Smooth muscle cell of the brain vasculature (primary cell): ENCODE data around the gene CYFIP1.
A peak's percentile ranks its signal among the peaks of the same experiment; 100 is the strongest.

Source experiments
- DNase-seq: peaks from one replicate; pipeline ENCODE4 v3.0.0-alpha.2; 2012; ENCODE audit warnings: low read depth, low spot score

The CYFIP1 gene

DNA sequence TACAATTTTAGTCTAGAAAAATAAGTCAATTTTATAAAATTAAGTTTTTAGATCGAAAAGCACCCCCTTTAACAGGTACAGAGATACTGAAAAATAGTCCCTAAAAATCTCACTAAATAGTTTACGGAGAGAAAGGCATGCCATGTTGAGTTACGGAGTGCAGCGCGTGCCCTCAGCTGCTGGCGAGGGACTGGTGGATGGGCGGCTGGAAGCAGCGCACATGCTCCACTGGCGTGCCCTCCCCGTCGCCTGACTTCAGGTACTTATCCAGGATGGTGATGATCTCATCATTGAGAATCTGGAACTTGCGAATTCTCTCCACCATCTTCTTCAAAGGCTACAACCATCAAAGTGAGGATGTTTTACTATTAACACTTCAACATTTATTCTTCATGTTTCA is 110.3 kb downstream of the CYFIP1 start:
- no peak for DNase-seq

- no peak for DNase-seq
These were observed 111.2 kb downstream of the CYFIP1 start for GRCh38 chr15:22868928-22869327.

DNA sequence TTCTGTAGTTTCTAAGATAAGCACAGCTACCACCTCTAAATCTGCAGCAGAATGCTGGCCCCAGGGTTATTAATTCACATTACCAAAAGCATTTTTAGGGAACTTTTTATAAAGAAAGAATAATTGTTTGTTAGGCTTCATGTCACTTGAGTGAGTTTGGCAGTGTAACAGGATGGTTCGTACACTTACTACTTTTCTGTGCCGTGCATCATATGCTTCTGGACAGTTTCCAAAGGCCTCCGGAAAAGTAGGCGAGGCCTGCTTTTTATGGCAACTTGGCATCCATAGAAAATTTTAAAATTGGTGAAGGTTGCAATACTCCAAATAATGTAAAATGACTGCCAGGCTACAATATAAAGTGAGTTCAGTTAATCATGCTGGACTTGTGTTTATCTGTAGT is 111.7 kb downstream of the CYFIP1 start:
- no peak for DNase-seq

- no peak for DNase-seq
These were observed 112.3 kb downstream of the CYFIP1 start for GRCh38 chr15:22867886-22868285.

DNA sequence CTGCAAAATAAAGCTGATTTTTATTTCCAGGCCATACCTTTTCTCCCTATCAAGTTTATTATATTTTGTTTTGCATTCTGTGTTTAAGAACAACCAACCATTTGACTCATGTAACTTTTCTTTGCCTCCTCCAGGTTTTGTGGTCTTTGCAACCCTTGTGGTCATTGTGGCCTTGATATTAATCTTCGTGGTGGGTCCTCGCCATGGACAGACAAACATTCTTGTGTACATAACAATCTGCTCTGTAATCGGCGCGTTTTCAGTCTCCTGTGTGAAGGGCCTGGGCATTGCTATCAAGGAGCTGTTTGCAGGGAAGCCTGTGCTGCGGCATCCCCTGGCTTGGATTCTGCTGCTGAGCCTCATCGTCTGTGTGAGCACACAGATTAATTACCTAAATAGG is 114.1 kb downstream of the CYFIP1 start:
- DNase-seq = no peak

- DNase-seq = no peak
These were observed 116.8 kb downstream of the CYFIP1 start for GRCh38 chr15:22863356-22863755.

GRCh38 chr15:22861161-22861560 is 119.0 kb downstream of the CYFIP1 start:
- DNase-seq = no peak

DNA sequence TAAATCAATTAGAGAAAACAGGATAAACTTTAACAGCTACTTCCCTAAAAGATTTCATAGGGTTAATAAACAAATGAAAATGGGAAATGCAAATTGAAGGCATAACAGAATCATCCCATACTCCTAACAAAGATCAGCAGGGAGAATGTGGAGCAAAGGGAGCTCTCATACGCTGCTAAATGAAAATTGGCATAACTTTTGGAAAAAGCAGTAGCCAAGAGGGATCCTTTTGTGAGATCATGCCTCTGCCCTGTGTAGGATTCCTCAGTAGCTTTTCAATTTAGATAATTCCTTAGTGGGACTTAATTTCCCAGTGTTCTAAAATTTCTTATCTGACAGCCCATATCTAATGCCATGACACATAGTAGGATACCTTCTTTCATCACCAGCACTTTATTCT is 123.5 kb downstream of the CYFIP1 start:
- DNase-seq = no peak

GRCh38 chr15:22855791-22856190 is 124.4 kb downstream of the CYFIP1 start:
- DNase-seq = no peak

- DNase-seq = no peak
These were observed 128.7 kb downstream of the CYFIP1 start for GRCh38 chr15:22851513-22851912.

GRCh38 chr15:22850055-22850454 is 130.1 kb downstream of the CYFIP1 start:
- no peak for DNase-seq

DNA sequence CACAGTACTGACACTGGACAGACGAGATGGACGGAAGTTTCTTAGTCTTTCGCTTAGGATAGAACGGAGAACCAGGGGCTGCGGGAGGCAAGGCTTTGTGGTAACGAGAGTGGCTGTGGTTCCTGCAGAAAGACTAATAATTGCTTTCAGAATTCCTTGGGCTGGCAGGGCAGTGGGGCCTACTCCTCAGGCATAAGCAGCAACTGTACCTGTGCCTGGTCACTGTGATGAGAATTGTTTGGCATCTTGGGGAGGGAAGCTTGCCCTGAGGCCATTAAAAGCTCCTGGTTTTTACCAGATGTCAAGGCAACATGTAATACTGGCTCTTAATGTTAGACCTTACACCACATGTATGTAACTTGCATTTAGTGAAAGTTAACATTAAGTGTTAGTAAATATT is 134.1 kb downstream of the CYFIP1 start:
- no peak for DNase-seq

DNA sequence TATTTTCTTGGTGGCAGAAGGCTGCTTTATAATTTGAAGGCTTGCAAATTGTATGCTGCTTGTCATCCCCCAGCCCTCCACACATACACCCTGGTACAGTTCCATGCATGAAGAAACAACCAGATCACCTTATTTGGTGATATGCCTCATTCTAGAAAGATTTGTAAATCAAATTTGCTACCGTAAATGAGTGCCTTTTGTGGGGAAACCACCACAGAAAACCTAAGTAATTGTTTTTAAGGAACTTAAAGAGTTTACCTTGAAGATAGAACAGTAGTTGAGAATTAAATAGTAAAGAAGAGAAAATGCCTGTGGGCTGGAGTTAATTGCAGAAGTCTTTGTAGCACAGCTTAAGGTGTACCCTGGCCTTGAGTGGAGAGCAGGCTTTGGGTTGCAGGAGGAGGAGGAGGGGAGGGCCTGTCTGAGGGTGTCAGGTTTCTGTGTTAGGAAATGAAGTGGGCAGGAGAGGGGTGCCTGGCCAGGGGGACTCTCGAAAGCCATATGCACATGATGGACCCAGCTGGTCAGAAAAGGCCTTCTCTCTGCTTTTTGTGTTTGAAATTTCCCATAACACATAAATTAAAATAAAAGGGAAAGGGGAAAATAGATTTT is 134.8 kb downstream of the CYFIP1 start:
- DNase-seq = no peak

GRCh38 chr15:22844421-22845288 is 135.5 kb downstream of the CYFIP1 start:
- no peak for DNase-seq

GRCh38 chr15:22839046-22839695 is 141.0 kb downstream of the CYFIP1 start:
- DNase-seq = no peak

- DNase-seq = peak; percentile 97
These were observed 141.7 kb downstream of the CYFIP1 start, which contains the start of gene NIPA2 for GRCh38 chr15:22838292-22839042. TSS of gene NIPA2 (plus strand) at chr15:22838666. CDS start at chr15:22851732, 13,066 bp downstream.

DNA sequence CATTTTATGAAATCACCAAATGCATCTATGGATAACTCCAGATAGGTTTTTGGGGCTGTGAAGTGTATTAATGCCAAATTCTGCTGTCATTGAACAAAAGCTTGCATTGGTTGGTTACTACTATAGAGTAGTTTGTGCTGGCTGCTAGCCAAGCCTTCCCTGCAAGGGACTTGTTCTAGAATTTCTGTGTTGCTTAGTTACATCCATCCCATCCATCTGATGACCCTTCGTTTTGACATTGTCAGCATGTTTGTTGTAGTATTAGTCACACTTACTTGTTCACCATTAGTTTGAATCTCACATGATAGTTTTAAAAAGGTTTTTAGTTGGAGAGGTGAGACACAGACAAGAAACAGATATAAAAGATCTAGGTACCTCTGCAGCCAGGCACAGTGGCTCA is 148.7 kb downstream of the CYFIP1 start:
- peak; percentile 57 for DNase-seq

GRCh38 chr15:22827125-22827524 is 153.0 kb downstream of the CYFIP1 start:
- DNase-seq = no peak

- DNase-seq = no peak
These were observed 156.6 kb downstream of the CYFIP1 start for GRCh38 chr15:22823495-22824128.

GRCh38 chr15:22819651-22820050 is 160.5 kb downstream of the CYFIP1 start:
- no peak for DNase-seq
